ENCODE measurements around the gene ASF1B.

Gene ASF1B

DNA sequence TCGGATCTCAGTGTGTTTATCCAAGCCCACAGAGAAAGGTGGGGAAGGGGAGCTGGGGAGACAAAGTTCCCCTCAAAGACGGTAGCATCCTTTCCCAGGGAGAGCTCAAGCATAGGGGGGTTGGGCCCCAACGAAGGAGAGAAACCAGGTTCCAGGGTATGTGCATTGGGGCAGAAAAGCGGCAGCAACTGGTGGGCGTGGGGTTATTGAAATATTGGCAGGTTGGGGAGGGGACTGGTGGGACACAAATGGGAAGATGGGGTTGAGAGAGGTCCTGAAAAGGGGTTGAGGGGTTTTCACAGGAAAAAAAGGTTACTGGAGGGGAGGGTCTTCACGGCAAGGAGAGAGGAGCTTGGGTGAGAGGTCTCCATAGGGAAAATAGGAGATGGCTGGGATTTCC lies 1.0 kb downstream of the ASF1B start:
- no peak for DNase-seq (ENCODE audit: low read depth)
- H3K4me3 ChIP-seq (ENCODE audit: low read length): peak overlapping the region; percentile 72

GRCh38 chr19:14127929-14128509 lies 8.4 kb downstream of the ASF1B start:
- TF ChIP-seq, protein P1, sequence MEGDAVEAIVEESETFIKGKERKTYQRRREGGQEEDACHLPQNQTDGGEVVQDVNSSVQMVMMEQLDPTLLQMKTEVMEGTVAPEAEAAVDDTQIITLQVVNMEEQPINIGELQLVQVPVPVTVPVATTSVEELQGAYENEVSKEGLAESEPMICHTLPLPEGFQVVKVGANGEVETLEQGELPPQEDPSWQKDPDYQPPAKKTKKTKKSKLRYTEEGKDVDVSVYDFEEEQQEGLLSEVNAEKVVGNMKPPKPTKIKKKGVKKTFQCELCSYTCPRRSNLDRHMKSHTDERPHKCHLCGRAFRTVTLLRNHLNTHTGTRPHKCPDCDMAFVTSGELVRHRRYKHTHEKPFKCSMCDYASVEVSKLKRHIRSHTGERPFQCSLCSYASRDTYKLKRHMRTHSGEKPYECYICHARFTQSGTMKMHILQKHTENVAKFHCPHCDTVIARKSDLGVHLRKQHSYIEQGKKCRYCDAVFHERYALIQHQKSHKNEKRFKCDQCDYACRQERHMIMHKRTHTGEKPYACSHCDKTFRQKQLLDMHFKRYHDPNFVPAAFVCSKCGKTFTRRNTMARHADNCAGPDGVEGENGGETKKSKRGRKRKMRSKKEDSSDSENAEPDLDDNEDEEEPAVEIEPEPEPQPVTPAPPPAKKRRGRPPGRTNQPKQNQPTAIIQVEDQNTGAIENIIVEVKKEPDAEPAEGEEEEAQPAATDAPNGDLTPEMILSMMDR (conservative IDR thresholded peaks at IDR 0.05; ENCODE audit: low read depth, low read length): no peak
- DNase-seq (ENCODE audit: low read depth): no peak
- no peak overlapping the region for H3K4me3 ChIP-seq (ENCODE audit: low read length)

More for the DNA sequence above, 1.0 kb downstream of the ASF1B start:
- TF ChIP-seq, protein P1 (conservative IDR thresholded peaks at IDR 0.05; ENCODE audit: low read depth, low read length): no peak

GRCh38 chr19:14127176-14127575 lies 9.2 kb downstream of the ASF1B start:
- no peak for DNase-seq (ENCODE audit: low read depth)
- no peak overlapping the region for H3K4me3 ChIP-seq (ENCODE audit: low read length)
- TF ChIP-seq, protein P1 (conservative IDR thresholded peaks at IDR 0.05; ENCODE audit: low read depth, low read length): no peak

- DNase-seq (ENCODE audit: low read depth): no peak
- TF ChIP-seq, protein P1 (conservative IDR thresholded peaks at IDR 0.05; ENCODE audit: low read depth, low read length): no peak
- H3K4me3 ChIP-seq (ENCODE audit: low read length): no peak overlapping the region
These were observed 13.5 kb downstream of the ASF1B start for GRCh38 chr19:14122924-14123323.

DNA sequence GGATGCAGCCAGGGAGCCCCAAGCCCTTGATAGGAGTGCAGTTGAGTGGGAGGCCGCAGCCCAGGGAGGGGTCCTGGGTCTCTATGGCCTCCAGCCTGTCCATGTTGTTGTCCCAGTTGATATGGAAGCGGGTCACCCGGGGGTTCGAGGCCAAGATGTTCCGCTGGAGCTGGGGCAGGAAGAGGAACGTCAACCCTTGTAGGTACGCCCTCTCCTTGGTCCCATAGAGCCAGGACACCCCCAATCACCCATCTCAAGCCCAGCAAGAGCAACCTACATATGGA lies 15.9 kb downstream of the ASF1B start:
- TF ChIP-seq, protein P1 (conservative IDR thresholded peaks at IDR 0.05; ENCODE audit: low read depth, low read length): no peak
- H3K4me3 ChIP-seq (ENCODE audit: low read length): no peak overlapping the region
- DNase-seq (ENCODE audit: low read depth): no peak

- no peak overlapping the region for H3K4me3 ChIP-seq (ENCODE audit: low read length)
- TF ChIP-seq, protein P1 (conservative IDR thresholded peaks at IDR 0.05; ENCODE audit: low read depth, low read length): no peak
- no peak for DNase-seq (ENCODE audit: low read depth)
These were observed 16.5 kb downstream of the ASF1B start for GRCh38 chr19:14119644-14120496.

DNA sequence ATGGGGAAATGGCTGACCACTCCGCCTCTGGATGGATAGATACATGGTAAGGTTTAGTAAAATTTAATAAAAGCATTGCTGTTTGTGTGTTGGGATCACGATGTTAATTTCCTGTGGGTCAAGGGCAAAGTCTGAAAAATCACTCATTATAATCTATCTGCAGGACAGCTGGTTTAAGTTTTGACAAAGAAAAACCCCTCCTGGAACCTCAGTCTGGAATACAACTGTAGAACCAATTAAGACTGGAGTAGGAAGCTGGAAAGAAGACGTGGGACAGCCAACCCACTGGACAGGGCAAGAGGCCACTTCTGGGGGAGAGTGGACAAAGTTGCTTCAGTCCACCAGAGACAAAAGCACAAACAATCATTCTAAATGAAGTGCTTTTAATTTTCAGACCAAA lies 17.2 kb downstream of the ASF1B start:
- no peak for DNase-seq (ENCODE audit: low read depth)
- peak overlapping the region; percentile 48 for H3K4me3 ChIP-seq (ENCODE audit: low read length)
- TF ChIP-seq, protein P1 (conservative IDR thresholded peaks at IDR 0.05; ENCODE audit: low read depth, low read length): no peak

All from retinal pigment epithelial cell (primary cell).